Measurements from ENCODE around the gene LRRC4B.

DNA sequence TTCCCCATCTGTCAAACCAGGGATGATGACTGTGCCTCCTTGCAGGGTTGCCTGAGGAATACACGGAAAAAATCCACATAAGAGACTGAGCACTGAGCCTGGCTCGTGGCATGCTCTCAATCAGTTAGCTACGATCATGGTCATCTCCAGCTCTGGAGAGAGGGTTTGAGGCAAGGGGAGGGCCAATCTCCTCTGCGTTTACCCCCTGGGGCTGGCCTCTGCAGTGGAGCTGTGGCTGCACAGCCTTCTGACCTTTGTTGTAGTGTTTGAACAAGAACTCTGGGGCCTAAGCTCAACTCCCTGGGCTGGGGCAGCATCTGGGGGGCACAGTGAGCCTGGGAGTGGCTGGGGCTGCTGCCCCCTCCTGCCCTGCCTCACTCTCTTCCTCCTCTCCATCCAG, 5.9 kb downstream of the LRRC4B start:
- TF ChIP-seq, protein P1, sequence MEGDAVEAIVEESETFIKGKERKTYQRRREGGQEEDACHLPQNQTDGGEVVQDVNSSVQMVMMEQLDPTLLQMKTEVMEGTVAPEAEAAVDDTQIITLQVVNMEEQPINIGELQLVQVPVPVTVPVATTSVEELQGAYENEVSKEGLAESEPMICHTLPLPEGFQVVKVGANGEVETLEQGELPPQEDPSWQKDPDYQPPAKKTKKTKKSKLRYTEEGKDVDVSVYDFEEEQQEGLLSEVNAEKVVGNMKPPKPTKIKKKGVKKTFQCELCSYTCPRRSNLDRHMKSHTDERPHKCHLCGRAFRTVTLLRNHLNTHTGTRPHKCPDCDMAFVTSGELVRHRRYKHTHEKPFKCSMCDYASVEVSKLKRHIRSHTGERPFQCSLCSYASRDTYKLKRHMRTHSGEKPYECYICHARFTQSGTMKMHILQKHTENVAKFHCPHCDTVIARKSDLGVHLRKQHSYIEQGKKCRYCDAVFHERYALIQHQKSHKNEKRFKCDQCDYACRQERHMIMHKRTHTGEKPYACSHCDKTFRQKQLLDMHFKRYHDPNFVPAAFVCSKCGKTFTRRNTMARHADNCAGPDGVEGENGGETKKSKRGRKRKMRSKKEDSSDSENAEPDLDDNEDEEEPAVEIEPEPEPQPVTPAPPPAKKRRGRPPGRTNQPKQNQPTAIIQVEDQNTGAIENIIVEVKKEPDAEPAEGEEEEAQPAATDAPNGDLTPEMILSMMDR (IDR thresholded peaks at IDR 0.05): no peak
- TF ChIP-seq POLR2A (IDR thresholded peaks at IDR 0.05): no peak

Measured in thyroid gland (tissue), 4 donors.